K562 (cell line): ENCODE results near the gene GPR37L1. TPM values are rescaled to one million over a fixed set of nuclear protein-coding genes. Genes with fewer than 3 reads are reported as not detected.

Experiments used
- ARID1B ChIP-seq: fragments of 450-650 bp; IDR thresholded peaks from 2 replicates; pipeline ENCODE4 v1.6.1; 2016; ENCODE audit warnings: antibody characterized with exemption, mild to moderate bottlenecking, inconsistent platforms
- BHLHE40 ChIP-seq: IDR thresholded peaks from 2 replicates; pipeline ENCODE4 v1.6.1; 2011; ENCODE audit warnings: low read length, improper control_type of control experiment
- CHD1 ChIP-seq: fragments of 200-600 bp; sonication (generic); IDR thresholded peaks from one replicate; pipeline ENCODE4 v1.6.1; 2012; ENCODE audit warnings: mild to moderate bottlenecking, moderate library complexity, low read length, inconsistent platforms
- E2F4 ChIP-seq: sonication (generic); formaldehyde crosslinking; IDR thresholded peaks from 2 replicates; pipeline ENCODE4 v1.8.0; 2022; ENCODE audit warnings: mild to moderate bottlenecking, low read depth, missing genetic modification reagents
- GTF2F1 ChIP-seq: IDR thresholded peaks from 2 replicates; pipeline ENCODE4 v1.6.1; 2011; ENCODE audit warnings: low read depth, low read length, improper control_type of control experiment
- HMGXB4 ChIP-seq: sonication (generic); formaldehyde crosslinking; IDR thresholded peaks from 2 replicates; pipeline ENCODE4 v1.8.1; 2023; ENCODE audit warnings: mild to moderate bottlenecking, missing genetic modification reagents
- JUNB ChIP-seq: fragments of 450-650 bp; formaldehyde crosslinking; conservative IDR thresholded peaks from 2 replicates; pipeline ENCODE4 v1.4.0; 2020; ENCODE audit warnings: mild to moderate bottlenecking
- JUND ChIP-seq, 2 experiments: IDR thresholded peaks; 2 replicates in 1 of 2; 3 replicates in 1 of 2; pipeline ENCODE4 v1.6.1; 2011; ENCODE audit warnings: borderline replicate concordance in 2 of 2, low read depth in 2 of 2, low read length in 2 of 2, improper control_type of control experiment in 1 of 2, missing biosample characterization in 1 of 2, missing genetic modification characterization in 1 of 2, missing genetic modification reagents in 1 of 2
- SMAD3 ChIP-seq: fragments of 450-650 bp; formaldehyde crosslinking; conservative IDR thresholded peaks from 2 replicates; pipeline ENCODE4 v1.4.0; 2020; ENCODE audit warnings: mild to moderate bottlenecking
- TFAP4 ChIP-seq: sonication (generic); formaldehyde crosslinking; IDR thresholded peaks from 2 replicates; pipeline ENCODE4 v1.8.0; 2022; ENCODE audit warnings: missing genetic modification reagents, mild to moderate bottlenecking, moderate library complexity, borderline replicate concordance
- VEZF1 ChIP-seq: fragments of 200-800 bp; sonication (Bioruptor generic); IDR thresholded peaks from 2 replicates; pipeline ENCODE4 v1.6.1; 2017; ENCODE audit warnings: missing genetic modification characterization, missing compliant biosample characterization
- YY1 ChIP-seq, 3 experiments: IDR thresholded peaks; 2 replicates each; pipeline ENCODE4 v1.6.1; 2011; ENCODE audit warnings: low read length in 2 of 3, mild to moderate bottlenecking in 2 of 3, moderate library complexity in 2 of 3, borderline replicate concordance in 1 of 3, control low read depth in 1 of 3, low read depth in 1 of 3; ENCODE audit not compliant: insufficient read depth in 3 of 3, insufficient replicate concordance in 2 of 3, control insufficient read depth in 1 of 3, insufficient read length in 1 of 3; ENCODE audit errors: extremely low read depth in 1 of 3
- ZBED1 ChIP-seq: IDR thresholded peaks from 2 replicates; pipeline ENCODE4 v1.6.1; 2014
- ZBTB2 ChIP-seq: fragments of 450-650 bp; IDR thresholded peaks from 2 replicates; pipeline ENCODE4 v1.6.1; 2016; ENCODE audit warnings: antibody characterized with exemption
- ZNF174 ChIP-seq: fragments of 250-450 bp; sonication (Bioruptor Pico); IDR thresholded peaks from 2 replicates; pipeline ENCODE4 v1.4.0; 2020; ENCODE audit warnings: mild to moderate bottlenecking
- ZNF41 ChIP-seq: fragments of 250-450 bp; sonication (Bioruptor Pico); conservative IDR thresholded peaks from 2 replicates; pipeline ENCODE4 v1.4.0; 2020; ENCODE audit warnings: mild to moderate bottlenecking
- polyA plus RNA-seq, 8 experiments: library from polyadenylated mRNA; depleted of rRNA in 4 of 8; stranded (reverse) in 5 of 8; unstranded in 3 of 8; fragments of >200 nt; fragmentation: Nextera tagmentation in 2 of 8; fragmentation: Illumina TruSeq in 1 of 8; extraction: Ambion mirVana in 2 of 8; extraction: Trizol in 1 of 8; gene quantifications; 2 replicates each; pipeline versions ENCODE4 v1.2.1 to v1.2.3, GENCODE V29; 2011 to 2014; ENCODE audit warnings: inconsistent platforms in 1 of 8, missing spikeins in 1 of 8
- total RNA-seq, 7 experiments: library from RNA; depleted of rRNA in 6 of 7; stranded (reverse); fragments of >200 nt in 6 of 7; fragmentation: Illumina TruSeq in 2 of 7; extraction: Trizol in 2 of 7; gene quantifications; 2 replicates each; pipeline versions ENCODE4 v1.2.1 to v1.2.3, GENCODE V29; 2011 to 2021; ENCODE audit warnings: low replicate concordance in 1 of 7

Gene GPR37L1
- total and polyA plus RNA-seq, 9 of the 15 experiments (the other 6 are each of a cell fraction or from before 2014, with no cell fraction given), result not detected

- TF ChIP-seq HMGXB4 (CRISPR knock-in tag) (peak; percentile 66; the same call in 1 of the 2 replicates), CHD1 (peak; percentile 80), SMAD3 (CRISPR knock-in tag) (no peak), YY1 (IDR thresholded peaks at IDR 0.05; ENCODE audit: borderline replicate concordance in 1 of 3, control insufficient read depth in 1 of 3, extremely low read depth in 1 of 3, insufficient read depth in 3 of 3, insufficient read length in 1 of 3, insufficient replicate concordance in 2 of 3, low read depth in 1 of 3, low read length in 2 of 3) (peak in 2 of 3 experiments; percentile 24 to 50), ZNF174 (CRISPR knock-in tag) (no peak), E2F4 (no peak), ARID1B (0 out of 2 replicates have a peak, but pooled peaks have one; percentile 11), JUNB (CRISPR knock-in tag) (no peak), BHLHE40 (no peak), VEZF1 (CRISPR knock-in tag) (peak; percentile 72; the same call in 1 of the 2 replicates), JUND (IDR thresholded peaks at IDR 0.05; ENCODE audit: borderline replicate concordance, low read depth, low read length) (no peak; the same call in 1 of the 2 replicates), JUND (tag; IDR thresholded peaks at IDR 0.05; ENCODE audit: borderline replicate concordance, low read depth, low read length) (no peak), GTF2F1 (no peak), TFAP4 (CRISPR knock-in tag) (peak; percentile 36; the same call in 1 of the 2 replicates), ZNF41 (CRISPR knock-in tag) (no peak), ZBED1 (no peak), ZBTB2 (no peak)
Measured at GRCh38 chr1:202144402-202145067, 21.8 kb downstream of the GPR37L1 start, which contains the start of gene ARL8A (continued).
